Stimulated activated CD8-positive, alpha-beta memory T cell treated with anti-CD3 and anti-CD28 coated beads, Interleukin-2, amount 100 ng/mL, for 1 hour (primary cell): ENCODE measurements around the gene NEDD9.
A peak's percentile ranks its signal among the peaks of the same experiment; 100 is the strongest.

Source experiments
- DNase-seq, 2 donors: peaks; one replicate each; pipeline ENCODE4 v3.0.0-alpha.2; 2020; ENCODE audit warnings: low read depth in 2 of 2

The NEDD9 gene

GRCh38 chr6:11181478-11182136 lies 50.9 kb downstream of the NEDD9 start:
- DNase-seq, result no peak

- no peak for DNase-seq
Measured at GRCh38 chr6:11179419-11180202, 52.9 kb downstream of the NEDD9 start.

GRCh38 chr6:11179088-11179418 lies 53.4 kb downstream of the NEDD9 start:
- DNase-seq, result no peak

GRCh38 chr6:11177271-11177670 lies 55.2 kb downstream of the NEDD9 start:
- no peak for DNase-seq

- no peak for DNase-seq
Measured at GRCh38 chr6:11174242-11174611, 58.2 kb downstream of the NEDD9 start.

- peak; percentile 62 to 67 for DNase-seq
Measured at GRCh38 chr6:11172501-11173327, 59.8 kb downstream of the NEDD9 start.

GRCh38 chr6:11171952-11172351 lies 60.5 kb downstream of the NEDD9 start:
- no peak for DNase-seq

GRCh38 chr6:11168091-11168635 lies 64.3 kb downstream of the NEDD9 start:
- no peak for DNase-seq

- DNase-seq, result no peak
Measured at GRCh38 chr6:11166948-11167347, 65.5 kb downstream of the NEDD9 start.

GRCh38 chr6:11164717-11165646 lies 67.5 kb downstream of the NEDD9 start:
- no peak for DNase-seq

- no peak for DNase-seq
Measured at GRCh38 chr6:11163932-11164331, 68.5 kb downstream of the NEDD9 start.

- no peak for DNase-seq
Measured at GRCh38 chr6:11162262-11162661, 70.2 kb downstream of the NEDD9 start.

- no peak for DNase-seq
Measured at GRCh38 chr6:11161031-11161956, 71.2 kb downstream of the NEDD9 start.

GRCh38 chr6:11160199-11160598 lies 72.3 kb downstream of the NEDD9 start:
- no peak for DNase-seq

GRCh38 chr6:11155589-11155988 lies 76.9 kb downstream of the NEDD9 start:
- no peak for DNase-seq

GRCh38 chr6:11153447-11153846 lies 79.0 kb downstream of the NEDD9 start:
- no peak for DNase-seq

- DNase-seq, result no peak
Measured at GRCh38 chr6:11152581-11152980, 79.9 kb downstream of the NEDD9 start.

- DNase-seq, result no peak
Measured at GRCh38 chr6:11151488-11151887, 81.0 kb downstream of the NEDD9 start.

- no peak for DNase-seq
Measured at GRCh38 chr6:11149551-11149950, 82.9 kb downstream of the NEDD9 start.

GRCh38 chr6:11146117-11146826 lies 86.2 kb downstream of the NEDD9 start:
- DNase-seq, result no peak
